ENCODE data around the gene RNF186. TPM values are rescaled to one million over a fixed set of nuclear protein-coding genes. Genes with fewer than 3 reads are reported as not detected.
"Not testable (repeated sequence)": the region's sequence is repeated elsewhere in the genome, so short reads cannot be mapped to it uniquely, and the experiment has no call there.

The RNF186 gene
- total and polyA plus RNA-seq, 12 donors, result not detected

DNA sequence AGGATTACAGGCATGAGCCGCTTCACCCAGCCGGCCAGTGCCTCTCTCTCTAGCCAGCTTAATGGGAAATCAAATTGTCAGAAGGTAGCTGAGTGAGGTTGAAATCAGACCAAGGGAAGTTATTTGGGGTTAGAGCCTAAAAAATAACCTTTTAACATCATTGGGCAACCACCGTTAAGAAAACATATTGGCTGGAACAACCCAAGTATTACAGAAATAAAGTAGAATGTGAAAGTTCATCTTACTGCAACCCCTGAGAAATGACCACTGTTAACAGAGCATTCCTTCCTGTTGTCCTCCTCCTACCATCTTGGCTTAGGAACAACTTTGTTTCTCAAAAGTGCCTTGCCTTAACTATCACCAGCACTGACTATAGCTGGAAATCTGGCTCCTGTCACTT, 3.2 kb upstream of the RNF186 start:
- Histone ChIP-seq H3K4me1 (no peaks in the 10 kb centered on the region), H3K9me3 (no peaks in the 10 kb centered on the region), H3K27me3 (peaks cover 0 to 6% (median 0%) of the 10 kb centered on the region in 7 donors), H3K27ac (no peak overlapping the region), H3K36me3 (no peaks in the 10 kb centered on the region), H3K4me3 (no peak overlapping the region)
- no peak for ATAC-seq
- TF ChIP-seq, protein P1, sequence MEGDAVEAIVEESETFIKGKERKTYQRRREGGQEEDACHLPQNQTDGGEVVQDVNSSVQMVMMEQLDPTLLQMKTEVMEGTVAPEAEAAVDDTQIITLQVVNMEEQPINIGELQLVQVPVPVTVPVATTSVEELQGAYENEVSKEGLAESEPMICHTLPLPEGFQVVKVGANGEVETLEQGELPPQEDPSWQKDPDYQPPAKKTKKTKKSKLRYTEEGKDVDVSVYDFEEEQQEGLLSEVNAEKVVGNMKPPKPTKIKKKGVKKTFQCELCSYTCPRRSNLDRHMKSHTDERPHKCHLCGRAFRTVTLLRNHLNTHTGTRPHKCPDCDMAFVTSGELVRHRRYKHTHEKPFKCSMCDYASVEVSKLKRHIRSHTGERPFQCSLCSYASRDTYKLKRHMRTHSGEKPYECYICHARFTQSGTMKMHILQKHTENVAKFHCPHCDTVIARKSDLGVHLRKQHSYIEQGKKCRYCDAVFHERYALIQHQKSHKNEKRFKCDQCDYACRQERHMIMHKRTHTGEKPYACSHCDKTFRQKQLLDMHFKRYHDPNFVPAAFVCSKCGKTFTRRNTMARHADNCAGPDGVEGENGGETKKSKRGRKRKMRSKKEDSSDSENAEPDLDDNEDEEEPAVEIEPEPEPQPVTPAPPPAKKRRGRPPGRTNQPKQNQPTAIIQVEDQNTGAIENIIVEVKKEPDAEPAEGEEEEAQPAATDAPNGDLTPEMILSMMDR (IDR thresholded peaks at IDR 0.05), result no peak
- WGBS, 2 donors, result 86 to 91% methylated on average over 3 of the region's 3 CpGs
- intact Hi-C loops (cut with DNase I), result loop anchor here in 1 of 10 donors (5.0 kb wide), 1 partner anchor 1904 kb away; no protein-coding TSS in a partner anchor
- DNase-seq, result no peak

DNA sequence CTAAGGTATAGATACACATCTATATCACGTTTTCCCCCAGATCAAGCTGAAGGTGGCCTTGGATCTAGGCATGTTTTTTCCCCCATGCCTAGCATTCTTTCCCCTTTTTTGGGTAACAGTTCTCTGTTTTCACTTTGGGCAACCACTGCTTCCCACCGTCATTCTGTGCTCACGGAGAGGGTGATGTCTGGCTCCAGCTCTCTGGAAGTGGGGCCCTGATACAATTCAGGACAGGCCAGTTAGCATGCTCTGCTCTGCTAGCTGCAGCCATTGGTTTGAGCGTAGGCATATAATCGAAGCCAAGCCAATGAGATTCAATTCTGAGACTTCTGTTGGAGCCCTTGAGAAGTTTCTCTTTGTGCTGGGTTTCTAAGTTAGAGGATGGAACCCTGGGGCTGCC, 2.1 kb upstream of the RNF186 start:
- 71 to 74% methylated on average over 5 of the region's 5 CpGs for WGBS, 2 donors
- intact Hi-C loops (cut with DNase I), result loop anchor here in 1 of 10 donors (5.0 kb wide), 1 partner anchor 1905 kb away; no protein-coding TSS in a partner anchor
- no peaks in the 10 kb centered on the region for H3K36me3 ChIP-seq

DNA sequence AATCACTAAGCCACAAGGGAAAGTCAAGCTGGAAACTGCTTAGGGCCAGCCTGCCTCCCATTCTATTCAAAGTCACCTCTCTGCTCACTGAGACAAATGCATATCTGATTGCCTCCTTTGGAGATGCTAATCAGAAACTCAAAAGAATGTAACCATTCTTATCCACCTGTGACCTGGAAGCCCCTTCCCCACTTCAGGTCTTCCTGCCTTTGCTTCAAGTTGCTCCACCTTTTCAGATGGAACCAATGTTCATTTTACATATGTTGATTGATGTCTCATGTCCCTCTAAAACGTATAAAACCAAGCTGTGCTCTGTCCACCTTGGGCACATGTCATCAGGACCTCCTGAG, 1.6 kb upstream of the RNF186 start:
- intact Hi-C loops (cut with DNase I), result loop anchor here in 1 of 10 donors (5.0 kb wide), 1 partner anchor 1906 kb away; no protein-coding TSS in a partner anchor
- H3K36me3 ChIP-seq, H3K4me3 ChIP-seq, H3K4me1 ChIP-seq, ATAC-seq, DNase-seq, H3K27ac ChIP-seq, H3K27me3 ChIP-seq, H3K9me3 ChIP-seq: not testable (repeated sequence)
- 29 to 37% methylated on average over 1 of the region's 1 CpG for WGBS, 2 donors

More for the DNA sequence above, 2.1 kb upstream of the RNF186 start:
- Histone ChIP-seq H3K27me3 (peaks cover 0 to 6% (median 0%) of the 10 kb centered on the region in 7 donors), H3K4me1 (no peaks in the 10 kb centered on the region), H3K9me3 (no peaks in the 10 kb centered on the region), H3K4me3 (no peak overlapping the region), H3K27ac (no peak overlapping the region)
- DNase-seq (no peak), ATAC-seq (no peak)
- TF ChIP-seq, protein P1 (IDR thresholded peaks at IDR 0.05), result no peak

DNA sequence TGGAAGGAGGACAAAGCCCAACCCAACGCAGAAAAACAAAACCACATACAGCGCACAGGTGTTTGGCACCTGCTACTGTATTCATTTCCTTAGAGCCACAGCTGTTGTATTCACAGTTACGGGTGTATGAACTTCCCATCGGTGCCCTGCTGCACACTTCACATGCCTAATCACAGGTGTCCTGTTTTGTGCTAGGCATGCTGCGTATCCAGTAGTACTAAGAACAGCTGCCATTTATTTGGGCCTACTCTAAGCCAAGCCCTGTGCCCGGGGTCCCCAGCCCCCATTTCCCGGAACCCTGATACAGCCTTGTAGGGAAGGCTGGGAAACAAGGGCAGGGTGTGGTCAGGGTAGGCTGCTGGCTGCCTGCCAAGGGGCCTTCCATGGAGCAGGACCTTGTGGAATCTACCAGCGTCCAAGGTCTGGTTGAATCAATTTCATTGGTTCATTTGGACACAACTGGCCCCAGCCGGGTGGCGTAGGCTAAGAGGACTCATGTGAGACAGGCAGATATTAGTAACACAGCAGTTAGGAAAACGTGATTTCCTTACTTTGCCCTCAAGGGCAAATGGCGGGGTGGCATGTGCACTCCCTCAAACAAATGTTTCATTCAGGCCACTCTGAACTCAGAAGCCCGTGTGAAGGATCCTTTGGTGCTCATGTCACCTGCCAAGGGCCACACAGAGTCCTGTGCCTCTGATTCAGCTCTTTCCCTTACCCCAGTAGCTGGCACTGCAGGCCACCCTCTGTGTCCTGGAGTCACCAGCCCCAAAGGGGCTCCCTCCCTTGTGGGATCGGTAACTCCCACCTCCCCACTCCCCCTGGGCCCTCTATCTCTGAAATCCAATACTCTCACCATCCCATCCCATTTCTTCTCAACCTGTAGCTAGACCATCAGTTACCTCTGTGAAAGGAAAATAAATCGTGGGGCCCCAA, 986 bp upstream of the RNF186 start:
- WGBS, 2 donors, result 71 to 79% methylated on average over 15 of the region's 15 CpGs
- no peaks in the 10 kb centered on the region for H3K4me1 ChIP-seq
- ATAC-seq, result peak in 1 of 8 donors; percentile 38

More for the DNA sequence above, 986 bp upstream of the RNF186 start:
- no peak overlapping the region for H3K27ac ChIP-seq
- intact Hi-C loops (cut with DNase I), result loop anchor here in 1 of 10 donors (5.0 kb wide), 1 partner anchor 1906 kb away; no protein-coding TSS in a partner anchor
- no peaks in the 10 kb centered on the region for H3K9me3 ChIP-seq
- TF ChIP-seq, protein P1 (IDR thresholded peaks at IDR 0.05), result no peak
- DNase-seq, result no peak
- no peak overlapping the region for H3K4me3 ChIP-seq
- H3K36me3 ChIP-seq, result no peaks in the 10 kb centered on the region
- peaks cover 0 to 6% (median 0%) of the 10 kb centered on the region in 7 donors for H3K27me3 ChIP-seq

All from heart right ventricle (tissue), 16 donors.